Measurements from ENCODE around the gene LRRC73.
"Not testable (repeated sequence)": the region's sequence is repeated elsewhere in the genome, so short reads cannot be mapped to it uniquely, and the experiment has no call there.

LRRC73 gene, protein sequence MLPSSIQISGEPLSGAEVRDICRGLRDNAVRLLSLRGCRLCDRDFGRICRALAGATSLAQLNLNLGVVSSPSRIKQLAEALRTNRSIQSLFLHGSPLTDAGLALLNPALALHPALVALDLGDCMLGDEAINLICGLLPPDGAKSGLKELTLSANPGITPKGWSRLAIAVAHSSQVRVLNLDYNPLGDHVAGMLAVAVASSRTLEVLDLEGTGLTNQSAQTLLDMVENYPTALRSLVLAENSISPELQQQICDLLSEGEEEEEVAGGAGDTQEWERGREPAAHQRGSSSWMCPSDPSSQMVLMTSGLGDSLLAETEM

DNA sequence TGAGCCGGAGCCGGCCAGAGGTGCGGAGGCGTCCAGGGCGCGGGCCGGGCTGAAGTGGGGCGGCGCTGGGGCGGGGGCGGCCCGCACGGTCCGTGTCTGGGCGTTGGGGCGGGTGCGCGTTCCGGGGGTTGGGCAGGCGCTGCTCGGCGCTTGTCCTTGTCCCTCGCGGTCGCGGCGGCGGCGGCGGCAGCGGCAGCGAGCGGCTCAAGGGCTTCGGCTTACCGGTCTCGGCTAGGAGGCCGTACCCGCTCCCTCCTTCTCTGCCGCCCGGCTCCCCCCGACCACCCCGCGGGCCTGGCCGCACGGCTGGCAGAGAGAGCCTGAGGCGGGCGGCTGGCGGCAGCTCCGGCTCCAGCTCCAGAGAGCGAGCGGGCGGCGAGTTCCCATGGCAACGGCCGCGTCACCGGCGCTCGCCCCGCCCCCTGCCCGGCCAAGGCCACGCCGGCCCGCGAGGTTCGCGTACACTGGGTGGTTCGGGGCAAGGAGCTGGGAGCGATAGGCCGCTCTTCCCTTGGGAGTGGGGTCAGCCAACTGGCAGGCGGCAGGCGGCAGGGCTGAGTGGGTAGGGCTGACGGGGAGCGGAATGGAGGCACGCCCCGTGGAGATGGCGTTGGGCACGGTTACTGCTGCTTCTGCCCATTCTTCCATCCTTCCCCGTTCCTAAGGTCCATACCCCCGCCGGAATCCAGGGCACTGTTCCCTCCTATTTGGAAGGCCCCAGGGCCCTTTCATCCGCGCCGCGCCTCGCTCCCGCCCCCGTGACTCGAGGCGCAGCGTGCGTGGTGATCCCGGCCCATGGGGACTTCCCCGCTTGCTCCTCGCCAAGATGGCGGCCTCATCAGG is at the start of gene LRRC73:
TSS of gene LRRC73 (minus strand) at position 363 of the 843 bp plus-strand sequence. CDS start 561 bp downstream, outside the sequence.
- DNase-seq (ENCODE audit: low read depth): peak; percentile 86

DNA sequence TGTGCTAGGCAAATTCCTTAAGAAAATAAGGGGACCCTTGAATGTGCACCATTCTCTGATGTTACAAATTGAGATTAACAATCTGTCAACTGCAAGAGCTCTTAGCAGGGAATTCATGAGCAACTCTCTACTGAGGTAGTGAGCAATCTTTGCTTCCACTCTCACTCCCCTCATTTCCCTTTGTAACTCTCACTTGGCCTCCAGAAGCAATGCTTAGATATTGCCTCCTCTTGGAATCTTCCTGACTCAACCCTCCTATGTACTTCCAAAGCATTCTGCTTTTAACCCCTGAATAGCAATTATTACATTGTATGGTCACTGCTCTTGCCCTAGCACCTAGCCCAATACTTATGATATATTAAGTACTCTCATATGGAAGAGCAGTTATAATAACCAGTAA is 49.2 kb upstream of the LRRC73 start:
- no peak for DNase-seq (ENCODE audit: low read depth)

DNA sequence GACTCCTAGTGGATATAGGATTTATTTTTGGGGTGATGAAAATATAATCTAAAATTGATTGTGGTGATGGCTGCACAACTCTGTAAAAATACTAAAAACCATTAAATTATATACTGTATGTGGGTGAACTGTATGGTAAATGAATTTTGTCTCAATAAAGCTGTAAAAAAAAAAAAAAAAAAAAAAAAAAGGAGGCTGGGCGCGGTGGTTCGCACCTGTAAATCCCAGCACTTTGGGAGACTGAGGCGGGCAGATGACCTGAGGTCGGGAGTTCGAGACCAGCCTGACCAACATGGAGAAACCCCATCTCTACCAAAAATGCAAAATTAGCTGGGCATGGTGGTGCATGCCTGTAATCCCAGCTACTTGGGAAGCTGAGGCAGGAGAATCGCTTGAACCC is 47.5 kb upstream of the LRRC73 start:
- DNase-seq (ENCODE audit: low read depth): not testable (repeated sequence)

DNA sequence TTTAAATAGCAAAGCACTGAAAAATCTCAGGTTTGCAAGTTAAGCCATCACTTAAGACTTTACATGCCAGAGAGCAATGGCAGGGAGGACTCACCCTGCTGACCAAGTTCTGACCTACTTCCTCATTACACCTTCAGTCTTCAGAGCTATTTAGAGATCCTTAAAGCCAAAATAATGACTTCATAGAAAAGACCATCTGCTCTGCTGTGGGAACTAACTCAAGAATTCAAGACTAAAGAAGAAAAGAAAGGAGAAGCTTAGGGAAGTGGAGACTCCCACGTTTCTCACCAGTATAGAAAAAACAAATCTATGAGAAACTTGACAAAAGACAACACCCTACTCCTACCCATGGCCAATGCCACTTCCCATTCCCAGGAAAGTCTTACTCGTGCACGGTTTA is 37.1 kb upstream of the LRRC73 start:
- no peak for DNase-seq (ENCODE audit: low read depth)

DNA sequence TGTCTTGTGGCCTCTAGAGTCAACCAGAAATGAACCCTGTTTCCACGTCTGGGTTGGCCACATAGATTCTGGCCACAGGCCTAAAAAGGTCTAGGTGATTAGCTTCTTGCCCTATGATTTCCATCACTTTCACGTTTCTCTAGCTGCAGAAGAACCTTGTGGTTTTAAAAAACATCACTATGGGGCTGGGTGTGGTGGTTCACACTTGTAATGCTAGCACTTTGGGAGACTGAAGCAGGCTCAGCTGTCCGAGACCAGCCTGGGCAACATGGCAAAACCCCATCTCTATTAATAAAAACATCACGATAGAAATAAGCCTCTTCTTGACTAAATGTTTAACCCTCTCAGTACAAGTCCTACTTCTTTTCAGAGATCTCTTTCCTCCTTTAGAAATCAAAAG is 34.3 kb upstream of the LRRC73 start:
- no peak for DNase-seq (ENCODE audit: low read depth)

DNA sequence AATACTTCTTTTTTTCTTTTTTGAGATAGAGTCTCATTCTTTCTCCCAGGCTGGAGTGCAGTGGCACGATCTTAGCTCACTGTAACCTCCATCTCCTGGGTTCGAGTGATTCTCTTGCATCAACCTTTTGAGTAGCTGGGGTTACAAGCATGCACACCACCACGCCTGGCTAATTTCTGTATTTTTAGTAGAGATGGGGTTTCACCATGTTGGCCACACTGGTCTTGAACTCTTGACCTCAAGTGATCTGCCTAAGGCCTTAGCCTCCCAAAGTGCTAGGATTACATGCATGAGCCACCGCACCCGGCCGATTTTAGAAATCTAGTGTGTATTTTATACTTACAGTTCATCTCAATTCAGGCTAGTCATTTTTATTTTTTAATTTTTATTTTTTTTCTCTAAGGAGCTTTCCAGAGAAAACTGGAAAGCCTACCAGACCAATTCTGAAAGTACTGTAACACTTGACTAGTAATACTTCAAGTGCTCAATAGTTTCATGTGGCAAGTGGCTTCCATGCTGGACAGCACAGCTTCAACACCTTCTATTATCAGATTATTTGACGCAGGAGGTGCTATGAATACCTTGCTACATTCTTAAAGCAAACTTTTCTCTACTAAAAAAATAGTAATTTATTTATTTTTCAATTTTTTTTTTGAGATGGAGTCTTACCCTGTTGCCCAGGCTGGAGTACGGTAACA is 31.8 kb upstream of the LRRC73 start:
- DNase-seq (ENCODE audit: low read depth): no peak

DNA sequence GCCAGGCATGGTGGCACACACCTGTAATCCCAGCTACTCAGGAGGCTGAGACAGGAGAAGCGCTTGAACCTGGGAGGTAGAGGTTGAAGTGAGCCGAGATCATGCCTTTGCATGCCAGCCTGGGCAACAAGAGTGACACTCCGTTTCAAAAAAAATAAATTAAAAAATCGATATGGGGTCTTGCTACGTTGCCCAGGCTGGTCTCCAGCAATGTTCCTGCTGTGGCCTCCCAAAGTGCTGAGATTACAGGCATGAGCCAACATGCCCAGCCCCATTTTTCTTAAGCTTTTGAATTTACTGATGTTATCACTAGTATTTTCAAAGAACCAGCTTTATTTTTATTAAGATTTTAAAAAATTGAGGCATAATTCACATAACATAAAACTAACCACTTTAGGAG is 30.4 kb upstream of the LRRC73 start:
- no peak for DNase-seq (ENCODE audit: low read depth)

DNA sequence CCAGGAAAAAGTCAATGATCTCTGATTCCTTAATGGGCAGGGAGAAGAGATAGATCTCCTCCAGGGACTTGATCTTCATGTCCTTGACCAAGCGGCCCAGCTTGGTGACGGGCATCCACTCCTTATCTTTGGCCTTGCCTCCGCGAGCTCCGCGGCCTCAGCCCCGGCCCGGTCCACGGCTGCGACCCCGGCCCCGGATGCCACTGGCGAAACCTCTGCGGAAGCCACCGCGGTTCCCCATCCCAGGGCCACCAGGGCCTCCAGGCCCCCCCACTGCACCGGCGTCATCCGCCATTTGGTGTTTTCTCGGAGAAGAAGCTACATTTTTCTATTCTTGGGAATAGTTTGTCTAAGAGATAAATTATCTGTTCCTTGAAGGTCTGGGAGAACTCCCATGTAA is 29.3 kb upstream of the LRRC73 start:
- DNase-seq (ENCODE audit: low read depth): not testable (repeated sequence)

DNA sequence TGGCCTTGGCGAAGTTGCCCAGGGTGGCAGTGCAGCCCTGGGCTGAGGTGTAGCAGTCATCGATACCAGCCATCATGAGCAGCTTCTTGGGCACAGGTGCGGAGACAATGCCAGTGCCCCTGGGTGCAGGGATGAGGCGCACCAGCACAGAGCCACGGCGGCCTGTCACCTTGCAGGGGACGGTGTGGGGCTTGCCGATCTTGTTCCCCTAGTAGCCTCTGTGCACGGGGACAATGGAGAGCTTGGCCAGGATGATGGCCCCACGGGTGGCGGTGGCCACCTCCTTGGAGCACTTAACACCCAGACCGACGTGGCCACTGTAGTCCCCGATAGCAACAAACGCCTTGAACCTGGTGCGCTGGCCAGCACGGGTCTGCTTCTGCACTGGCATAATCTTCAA is 28.8 kb upstream of the LRRC73 start:
- not testable (repeated sequence) for DNase-seq (ENCODE audit: low read depth)

DNA sequence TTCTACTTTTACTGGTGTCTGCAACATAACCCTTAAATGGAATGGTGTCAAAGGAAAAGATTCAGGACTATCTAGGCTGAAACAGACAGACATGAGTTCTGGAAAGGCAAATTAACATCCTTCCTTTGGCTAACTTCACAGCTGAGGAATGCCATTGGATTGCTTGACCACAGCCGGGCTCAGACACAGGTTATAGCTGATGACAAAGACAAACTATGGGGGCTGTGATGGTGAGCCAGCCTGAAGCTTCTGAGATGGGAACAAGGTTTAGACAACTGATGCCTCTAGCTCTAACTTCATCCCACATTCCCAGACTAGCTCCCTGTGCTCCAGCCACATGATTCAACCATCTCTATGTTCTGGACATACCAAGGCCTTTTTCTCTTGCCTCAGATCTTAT is 22.1 kb upstream of the LRRC73 start:
- no peak for DNase-seq (ENCODE audit: low read depth)

DNA sequence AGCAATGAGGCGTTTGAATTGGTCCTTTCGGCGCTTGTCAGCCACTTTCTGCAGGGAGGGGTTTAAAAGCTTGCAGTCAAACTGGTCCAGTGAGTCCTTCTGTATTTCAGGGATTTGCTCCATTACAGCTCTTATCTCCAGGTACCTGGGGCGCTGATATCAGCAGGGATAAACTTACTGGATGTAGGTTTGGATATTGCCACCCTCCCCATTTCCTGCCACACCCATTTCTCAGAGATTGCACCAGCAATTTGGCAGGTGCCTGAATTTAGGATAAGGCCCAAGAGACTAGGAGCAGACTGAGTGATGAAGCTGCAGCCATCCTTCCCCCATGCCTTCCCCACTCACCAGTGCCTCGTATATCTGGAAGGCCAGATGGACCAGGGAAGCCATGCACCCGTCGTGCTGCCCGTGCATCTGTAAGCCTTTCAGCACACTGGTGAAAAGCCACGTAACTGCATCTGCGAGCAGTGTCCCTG is 14.4 kb upstream of the LRRC73 start:
- no peak for DNase-seq (ENCODE audit: low read depth)

DNA sequence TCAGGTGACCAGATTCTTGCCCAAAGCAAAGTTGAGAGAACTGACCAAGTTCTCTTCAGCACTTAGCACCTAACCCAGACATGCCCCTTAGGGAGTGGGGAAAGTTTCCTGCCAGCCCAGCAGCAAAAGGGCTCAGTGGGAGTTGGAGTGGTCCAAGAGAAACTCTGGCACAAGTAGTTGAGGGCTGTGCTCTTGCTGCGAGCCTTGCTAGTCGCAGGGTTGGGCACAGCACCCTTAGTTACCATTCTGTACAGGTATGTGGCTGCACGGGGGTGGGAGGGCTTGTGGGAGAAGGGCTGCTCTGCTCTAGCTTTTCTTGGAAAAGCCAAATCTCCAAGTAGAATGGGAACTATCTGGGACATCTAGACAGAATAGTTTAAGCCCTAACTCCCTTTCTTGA is 13.1 kb upstream of the LRRC73 start:
- DNase-seq (ENCODE audit: low read depth): no peak

DNA sequence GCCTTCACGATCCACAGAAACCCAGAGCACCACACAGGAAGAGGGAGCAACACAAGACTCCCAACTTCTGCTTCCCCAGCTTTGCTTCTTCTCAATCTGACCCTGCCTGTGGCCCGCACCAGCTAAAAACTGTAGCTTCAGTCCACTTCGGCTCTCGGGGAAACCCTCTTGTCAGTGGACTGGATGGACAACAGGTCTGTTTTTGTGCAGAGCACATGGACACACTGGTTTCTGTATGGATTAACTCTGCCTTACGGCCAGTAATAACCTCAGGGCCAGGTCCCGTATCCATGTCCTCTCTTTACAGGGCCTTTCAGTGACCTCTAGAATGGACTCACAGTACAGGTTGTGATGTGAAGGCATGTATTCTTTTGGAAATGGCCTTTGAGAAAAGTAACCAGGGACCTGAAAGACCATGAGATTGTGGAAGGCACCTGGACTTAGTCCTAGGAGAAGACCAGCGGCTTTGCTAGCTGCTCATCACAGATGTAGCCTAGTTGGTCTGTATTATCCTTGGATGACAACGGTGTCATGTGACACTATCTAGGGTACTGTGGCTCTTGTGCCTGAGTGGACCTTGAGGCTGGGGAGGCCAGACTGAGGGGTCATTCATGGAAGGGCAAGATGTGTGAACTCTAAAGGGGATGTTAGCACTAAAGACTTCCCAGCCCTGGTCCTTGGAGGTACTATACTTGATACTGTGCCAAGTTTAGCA is 12.6 kb upstream of the LRRC73 start:
- no peak for DNase-seq (ENCODE audit: low read depth)

DNA sequence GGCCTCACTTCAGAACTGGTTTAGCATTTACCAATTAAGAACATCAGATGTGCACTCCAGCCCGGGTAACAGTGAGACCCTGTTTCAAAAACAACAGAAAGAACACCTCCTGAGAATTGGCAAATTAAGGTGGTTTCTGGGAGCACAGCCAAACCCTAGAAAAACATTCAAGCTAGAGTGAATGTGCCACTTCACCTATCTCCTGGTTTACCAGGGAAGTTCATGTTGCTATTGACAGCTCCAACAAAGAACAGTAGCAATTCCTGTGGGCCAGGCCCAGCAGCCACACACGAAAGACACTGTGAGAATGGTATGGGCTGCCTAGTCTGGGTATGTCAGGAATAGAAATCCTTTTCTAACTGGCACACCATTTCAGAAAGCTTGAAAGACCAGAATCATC is 11.7 kb upstream of the LRRC73 start:
- no peak for DNase-seq (ENCODE audit: low read depth)

DNA sequence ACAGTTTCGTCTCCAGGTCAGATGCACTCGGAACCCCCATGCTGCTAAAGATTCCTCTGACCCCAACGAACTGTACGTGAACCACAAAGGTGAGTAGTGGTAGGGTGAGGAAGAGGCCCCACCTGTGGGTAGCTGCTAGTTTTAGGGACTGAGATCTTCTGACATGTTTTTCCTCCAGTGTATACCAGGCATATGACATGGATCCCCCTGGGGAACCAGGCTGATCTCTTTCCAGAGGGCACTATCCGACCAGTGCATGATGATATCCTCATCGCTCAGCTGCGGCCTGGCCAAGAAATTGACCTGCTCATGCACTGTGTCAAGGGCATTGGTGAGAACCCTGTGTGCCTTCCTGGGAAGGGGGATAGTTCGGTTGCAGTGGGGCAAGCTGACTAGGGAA is 10.0 kb upstream of the LRRC73 start:
- DNase-seq (ENCODE audit: low read depth): no peak

DNA sequence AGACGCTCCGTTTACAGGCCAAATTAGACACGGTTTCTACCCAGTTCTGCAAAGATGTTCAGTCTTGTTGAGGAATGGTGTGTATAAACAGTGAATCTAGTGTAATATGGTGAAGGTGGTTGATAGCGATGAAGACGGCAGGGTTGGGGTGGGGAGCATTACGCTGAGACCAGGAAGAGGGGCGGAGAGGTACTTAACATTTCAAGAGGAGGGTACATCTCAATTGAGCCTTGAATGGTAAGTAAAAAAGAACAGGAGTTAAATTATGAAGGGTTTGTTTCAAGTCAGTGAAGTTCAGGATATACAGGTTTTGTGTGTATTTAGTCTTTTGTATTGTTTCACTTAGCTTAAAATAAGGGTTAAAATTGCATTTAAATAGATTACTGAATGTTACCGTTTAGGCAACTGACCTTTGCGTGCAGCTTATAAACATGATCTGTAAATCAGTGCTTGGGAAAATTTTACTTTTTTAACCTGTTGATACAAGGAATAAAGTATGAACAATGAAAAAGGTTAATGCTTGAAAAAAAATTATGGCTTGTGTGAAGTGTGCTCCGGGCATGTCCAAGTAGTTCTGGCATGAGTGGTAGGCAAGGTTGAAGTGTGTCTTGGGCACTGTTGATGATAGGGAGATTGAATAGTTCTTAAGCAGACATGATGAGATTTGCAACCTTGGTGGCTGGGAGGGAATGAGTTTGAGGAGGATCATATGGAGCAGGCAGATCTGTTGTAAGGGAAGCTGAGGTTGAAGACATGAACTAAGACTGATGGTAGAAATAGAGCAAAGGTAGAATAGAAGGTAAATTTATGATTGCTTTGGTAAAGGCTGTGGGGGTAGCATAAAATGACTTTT is 7.6 kb upstream of the LRRC73 start:
- DNase-seq (ENCODE audit: low read depth): no peak

DNA sequence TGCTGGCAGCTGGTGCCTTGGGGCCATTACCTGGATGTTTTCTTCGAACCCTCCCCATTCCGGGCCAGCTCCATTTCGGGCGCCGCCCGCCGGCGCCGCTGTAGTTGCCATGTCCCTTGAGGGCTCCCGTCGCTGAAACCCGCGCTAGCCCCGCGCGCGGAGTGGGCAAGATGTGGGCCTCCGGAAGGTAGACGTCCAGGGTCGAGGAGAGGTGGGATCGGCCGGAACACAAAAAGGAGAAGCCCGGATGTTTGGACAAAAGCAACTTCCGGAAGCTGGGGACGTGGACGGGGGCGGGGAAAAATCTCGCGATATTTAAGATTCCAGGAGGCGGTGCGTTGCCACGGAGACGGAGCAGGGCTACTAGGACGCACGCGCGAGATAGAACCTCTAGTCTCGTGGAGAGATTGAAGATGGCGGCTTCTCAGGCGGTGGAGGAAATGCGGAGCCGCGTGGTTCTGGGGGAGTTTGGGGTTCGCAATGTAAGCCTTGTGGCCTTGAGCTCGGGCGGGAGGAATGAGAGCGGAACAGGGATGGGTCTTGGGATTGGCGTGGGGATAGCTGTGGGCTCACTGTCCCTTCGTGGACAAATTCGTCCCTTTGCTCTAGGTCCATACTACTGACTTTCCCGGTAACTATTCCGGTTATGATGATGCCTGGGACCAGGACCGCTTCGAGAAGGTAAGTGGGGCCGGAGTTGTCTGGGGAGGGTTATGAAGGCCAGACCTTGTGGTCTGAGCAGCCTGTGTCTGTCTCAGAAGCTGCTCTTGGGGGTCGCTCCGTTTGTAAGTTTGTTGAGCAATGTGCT is 6.8 kb upstream of the LRRC73 start, which contains the start of the genes POLR1C and YIPF3:
TSS of gene POLR1C (plus strand) at position 393 of the 808 bp plus-strand sequence. CDS start at position 414, 21 bp downstream.
TSS of gene YIPF3 (minus strand) at position 230 of the 808 bp plus-strand sequence. CDS start at position 111, 119 bp downstream.
- DNase-seq (ENCODE audit: low read depth): peak; percentile 100

DNA sequence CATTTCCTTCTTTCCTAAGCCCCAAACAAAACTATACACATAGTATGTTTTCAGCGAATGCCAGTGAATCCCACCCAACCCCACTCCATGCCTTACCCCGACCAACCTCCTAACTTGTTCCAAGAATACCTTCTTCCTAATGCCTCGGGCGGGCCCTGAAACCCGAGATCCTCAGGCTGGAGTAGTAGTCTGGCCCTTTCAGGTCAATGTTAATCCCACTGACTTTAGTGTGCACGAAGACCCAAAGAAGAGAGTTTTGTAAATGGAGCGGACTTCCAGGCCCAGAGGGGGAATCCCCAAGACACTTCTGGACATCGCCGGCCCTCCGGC is 6.2 kb upstream of the LRRC73 start:
- no peak for DNase-seq (ENCODE audit: low read depth)

DNA sequence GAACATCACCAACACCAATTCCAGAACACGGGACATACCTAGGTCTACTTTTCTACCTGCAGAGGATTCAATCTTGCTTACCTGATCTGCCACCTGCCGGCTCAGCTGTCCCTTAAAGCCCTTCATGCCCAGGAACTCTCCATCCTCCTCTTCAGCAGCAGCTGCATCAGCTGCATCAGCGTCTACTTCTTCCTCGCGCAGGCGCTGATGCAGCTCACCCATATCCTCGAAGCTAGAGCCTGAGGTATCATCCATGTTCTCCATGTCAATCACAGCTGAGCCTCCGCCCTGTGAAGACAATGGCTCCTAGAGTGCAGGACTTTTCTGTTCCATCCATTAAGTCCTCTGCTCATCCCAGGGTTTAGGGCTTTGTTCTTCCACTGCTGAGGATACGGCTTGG is 5.7 kb upstream of the LRRC73 start:
- DNase-seq (ENCODE audit: low read depth): no peak

DNA sequence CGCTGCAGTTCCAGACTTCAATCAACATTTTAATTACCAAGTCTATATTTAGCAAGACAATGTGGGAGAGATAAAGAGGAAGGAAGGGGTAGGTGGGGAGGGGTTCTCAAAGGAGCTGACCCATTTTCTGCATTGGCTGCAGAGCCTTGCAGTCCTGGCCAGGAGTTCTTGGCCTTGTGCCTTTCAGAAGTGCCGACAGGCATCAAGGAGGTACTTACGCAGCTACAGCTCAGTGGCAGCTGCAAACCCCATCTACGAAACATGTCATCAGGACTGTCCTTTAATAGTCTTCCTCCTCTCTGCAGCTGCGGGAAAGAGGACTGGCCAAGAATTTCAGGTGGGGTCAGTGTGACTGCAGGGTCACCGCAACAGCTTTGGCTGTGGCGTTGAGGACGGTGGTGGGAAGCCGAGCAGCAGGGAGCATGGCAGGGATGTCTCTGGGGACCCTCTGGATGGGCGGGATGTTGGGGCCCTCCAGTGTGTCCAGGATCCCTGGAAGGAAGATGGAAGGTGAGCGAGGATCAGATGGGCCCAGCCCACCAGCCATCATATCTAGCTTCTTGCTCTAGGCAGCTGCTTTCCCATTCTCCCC is 1.8 kb upstream of the LRRC73 start:
- DNase-seq (ENCODE audit: low read depth): no peak
